HEK293 (cell line): Measurements from ENCODE around the gene DPY19L3.
A peak's percentile ranks its signal among the peaks of the same experiment; 100 is the strongest.

Source experiments
- GLIS2 ChIP-seq: fragments of 450-650 bp; formaldehyde crosslinking; IDR thresholded peaks from 2 replicates; pipeline ENCODE4 v1.5.1; 2016; ENCODE audit warnings: missing biosample characterization, missing genetic modification characterization
- HOXA7 ChIP-seq: sonication (generic); formaldehyde crosslinking; IDR thresholded peaks from 2 replicates; pipeline ENCODE4 v1.8.1; 2022; ENCODE audit warnings: missing genetic modification reagents, borderline replicate concordance
- KLF10 ChIP-seq: fragments of 450-650 bp; IDR thresholded peaks from 2 replicates; pipeline ENCODE4 v1.5.1; 2018; ENCODE audit warnings: missing biosample characterization, mild to moderate bottlenecking, missing genetic modification characterization
- KLF9 ChIP-seq: fragments of 450-650 bp; formaldehyde crosslinking; IDR thresholded peaks from 2 replicates; pipeline ENCODE4 v1.5.1; 2016; ENCODE audit warnings: missing biosample characterization, missing genetic modification characterization, low read depth
- OSR2 ChIP-seq: fragments of 450-650 bp; formaldehyde crosslinking; IDR thresholded peaks from 2 replicates; pipeline ENCODE4 v1.5.1; 2016; ENCODE audit warnings: missing biosample characterization, missing genetic modification characterization
- PRDM4 ChIP-seq: fragments of 450-650 bp; formaldehyde crosslinking; IDR thresholded peaks from 2 replicates; pipeline ENCODE4 v1.5.1; 2017; ENCODE audit warnings: missing biosample characterization, missing genetic modification characterization
- SCRT1 ChIP-seq: fragments of 450-650 bp; formaldehyde crosslinking; IDR thresholded peaks from 2 replicates; pipeline ENCODE4 v1.5.1; 2016; ENCODE audit warnings: missing biosample characterization, missing genetic modification characterization, borderline replicate concordance
- ZBTB11 ChIP-seq: fragments of 450-650 bp; formaldehyde crosslinking; conservative IDR thresholded peaks from 2 replicates; pipeline ENCODE4 v1.5.1; 2016; ENCODE audit warnings: low read depth, missing biosample characterization, missing genetic modification characterization
- ZBTB48 ChIP-seq: fragments of 450-650 bp; formaldehyde crosslinking; IDR thresholded peaks from 2 replicates; pipeline ENCODE4 v1.5.1; 2016; ENCODE audit warnings: missing biosample characterization, missing genetic modification characterization
- ZNF138 ChIP-seq: fragments of 450-650 bp; formaldehyde crosslinking; IDR thresholded peaks from 2 replicates; pipeline ENCODE4 v1.5.1; 2016; ENCODE audit warnings: missing biosample characterization, missing genetic modification characterization, borderline replicate concordance
- ZNF157 ChIP-seq: fragments of 450-650 bp; formaldehyde crosslinking; IDR thresholded peaks from 2 replicates; pipeline ENCODE4 v1.5.1; 2016; ENCODE audit warnings: missing biosample characterization, missing genetic modification characterization
- ZNF16 ChIP-seq: fragments of 450-650 bp; formaldehyde crosslinking; IDR thresholded peaks from 2 replicates; pipeline ENCODE4 v1.5.1; 2016; ENCODE audit warnings: low read depth, missing biosample characterization, missing genetic modification characterization
- ZNF174 ChIP-seq: fragments of 450-650 bp; formaldehyde crosslinking; IDR thresholded peaks from 2 replicates; pipeline ENCODE4 v1.5.0; 2017; ENCODE audit warnings: missing biosample characterization, mild to moderate bottlenecking, missing genetic modification characterization
- ZNF175 ChIP-seq: fragments of 450-650 bp; formaldehyde crosslinking; IDR thresholded peaks from 2 replicates; pipeline ENCODE4 v1.5.1; 2016; ENCODE audit warnings: missing biosample characterization, missing genetic modification characterization
- ZNF274 ChIP-seq, 2 experiments: fragments of 200-500 bp in 1 of 2; fragments of 450-650 bp in 1 of 2; sonication (Bioruptor generic) in 1 of 2; formaldehyde crosslinking in 1 of 2; IDR thresholded peaks; 2 replicates each; pipeline versions ENCODE4 v1.5.1 to v1.6.1; 2014 to 2016; ENCODE audit warnings: borderline replicate concordance in 1 of 2, inconsistent platforms in 1 of 2, low read length in 1 of 2, missing biosample characterization in 1 of 2, missing genetic modification characterization in 1 of 2
- ZNF292 ChIP-seq: fragments of 450-650 bp; formaldehyde crosslinking; IDR thresholded peaks from 2 replicates; pipeline ENCODE4 v1.5.1; 2016; ENCODE audit warnings: low read depth, missing biosample characterization, missing genetic modification characterization, borderline replicate concordance
- ZNF366 ChIP-seq: fragments of 450-650 bp; formaldehyde crosslinking; conservative IDR thresholded peaks from 2 replicates; pipeline ENCODE4 v1.5.1; 2016; ENCODE audit warnings: missing biosample characterization, missing genetic modification characterization
- ZNF423 ChIP-seq: fragments of 450-650 bp; formaldehyde crosslinking; IDR thresholded peaks from 2 replicates; pipeline ENCODE4 v1.5.1; 2016; ENCODE audit warnings: missing biosample characterization, missing genetic modification characterization
- ZNF488 ChIP-seq: fragments of 450-650 bp; formaldehyde crosslinking; IDR thresholded peaks from 2 replicates; pipeline ENCODE4 v1.5.1; 2016; ENCODE audit warnings: missing biosample characterization, missing genetic modification characterization
- ZNF501 ChIP-seq: fragments of 450-650 bp; formaldehyde crosslinking; IDR thresholded peaks from 2 replicates; pipeline ENCODE4 v1.5.1; 2016; ENCODE audit warnings: missing biosample characterization, missing genetic modification characterization
- ZNF514 ChIP-seq: fragments of 450-650 bp; formaldehyde crosslinking; IDR thresholded peaks from 2 replicates; pipeline ENCODE4 v1.5.1; 2016; ENCODE audit warnings: missing biosample characterization, missing genetic modification characterization
- ZNF521 ChIP-seq: fragments of 450-650 bp; formaldehyde crosslinking; IDR thresholded peaks from 2 replicates; pipeline ENCODE4 v1.5.1; 2017; ENCODE audit warnings: missing biosample characterization, mild to moderate bottlenecking, missing genetic modification characterization
- ZNF561 ChIP-seq: fragments of 450-650 bp; IDR thresholded peaks from 2 replicates; pipeline ENCODE4 v1.5.1; 2018; ENCODE audit warnings: missing biosample characterization, missing genetic modification characterization, borderline replicate concordance
- ZNF610 ChIP-seq: fragments of 450-650 bp; formaldehyde crosslinking; IDR thresholded peaks from 2 replicates; pipeline ENCODE4 v1.5.1; 2016; ENCODE audit warnings: missing biosample characterization, missing genetic modification characterization, borderline replicate concordance
- ZNF624 ChIP-seq: fragments of 450-650 bp; formaldehyde crosslinking; IDR thresholded peaks from 2 replicates; pipeline ENCODE4 v1.5.1; 2017; ENCODE audit warnings: missing biosample characterization, missing genetic modification characterization
- ZNF791 ChIP-seq: fragments of 450-650 bp; formaldehyde crosslinking; IDR thresholded peaks from 2 replicates; pipeline ENCODE4 v1.5.1; 2016; ENCODE audit warnings: missing biosample characterization, missing genetic modification characterization
- TF ChIP-seq, protein P1 (sequence below): fragments of 450-650 bp; formaldehyde crosslinking; IDR thresholded peaks from 2 replicates; pipeline ENCODE4 v1.5.1; 2016; ENCODE audit warnings: missing biosample characterization, missing genetic modification characterization
- TF ChIP-seq, protein P2 (sequence below): fragments of 450-650 bp; formaldehyde crosslinking; IDR thresholded peaks from 2 replicates; pipeline ENCODE4 v1.5.1; 2016; ENCODE audit warnings: missing biosample characterization, missing genetic modification characterization

Gene DPY19L3

DNA sequence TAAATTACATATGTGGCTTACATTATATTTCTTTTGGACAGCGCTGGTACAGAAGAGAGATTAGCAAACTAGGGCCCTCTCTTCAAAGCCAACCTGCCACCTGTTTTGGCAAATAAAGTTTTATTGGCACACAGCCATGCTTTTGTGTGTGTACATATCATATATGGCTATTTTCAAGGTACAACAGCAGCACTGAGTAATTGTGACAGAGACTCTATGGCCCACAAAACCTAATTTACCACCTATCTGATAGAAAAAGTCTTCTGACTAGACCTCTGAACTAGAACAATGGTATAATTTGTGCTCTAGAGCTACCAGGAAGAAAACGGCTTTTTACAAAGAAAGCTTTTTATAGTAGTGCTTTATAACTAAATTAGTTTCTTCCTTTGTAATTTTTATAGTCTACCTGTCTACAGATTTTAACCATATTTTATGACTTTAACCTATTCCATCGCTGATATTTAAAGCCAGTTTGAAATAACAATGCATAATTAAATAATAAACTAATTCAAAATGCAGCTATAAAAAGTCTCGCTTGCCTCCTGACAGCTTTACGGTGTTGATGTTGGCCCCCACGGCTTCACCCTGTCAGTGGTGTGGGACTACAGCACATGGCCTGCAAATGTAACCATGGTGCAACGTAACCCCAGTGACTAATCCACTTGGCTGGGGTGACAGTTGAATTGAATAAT is 17.7 kb upstream of the DPY19L3 start (continued):
- TF ChIP-seq PRDM4 (no peak), ZNF488 (tag by site-specific recombination) (no peak), ZNF175 (tag by site-specific recombination) (no peak), ZNF138 (tag by site-specific recombination) (no peak), ZNF561 (tag by site-specific recombination) (peak; percentile 29; the same call in 1 of the 2 replicates), OSR2 (tag by site-specific recombination) (peak; percentile 52; the same call in 1 of the 2 replicates), ZNF521 (tag by site-specific recombination) (no peak), ZBTB48 (tag by site-specific recombination) (no peak), ZNF16 (tag by site-specific recombination) (no peak), ZNF292 (tag by site-specific recombination) (no peak), ZNF157 (tag by site-specific recombination) (no peak), ZBTB11 (tag by site-specific recombination) (no peak), SCRT1 (peak; percentile 88), GLIS2 (tag by site-specific recombination) (no peak), ZNF514 (tag by site-specific recombination) (no peak), ZNF610 (no peak), KLF9 (tag by site-specific recombination) (no peak), ZNF174 (peak; percentile 81; the same call in 1 of the 2 replicates), ZNF501 (tag by site-specific recombination) (peak; percentile 43), ZNF366 (tag by site-specific recombination) (no peak; the same call in 1 of the 2 replicates), ZNF624 (no peak), ZNF423 (tag by site-specific recombination) (no peak), ZNF274 (IDR thresholded peaks at IDR 0.05; ENCODE audit: low read length) (no peak), ZNF274 (tag by site-specific recombination; IDR thresholded peaks at IDR 0.05; ENCODE audit: borderline replicate concordance) (no peak), KLF10 (tag by site-specific recombination) (no peak; the same call in 1 of the 2 replicates), ZNF791 (no peak), HOXA7 (CRISPR knock-in tag) (no peak)
- TF ChIP-seq, protein P1, sequence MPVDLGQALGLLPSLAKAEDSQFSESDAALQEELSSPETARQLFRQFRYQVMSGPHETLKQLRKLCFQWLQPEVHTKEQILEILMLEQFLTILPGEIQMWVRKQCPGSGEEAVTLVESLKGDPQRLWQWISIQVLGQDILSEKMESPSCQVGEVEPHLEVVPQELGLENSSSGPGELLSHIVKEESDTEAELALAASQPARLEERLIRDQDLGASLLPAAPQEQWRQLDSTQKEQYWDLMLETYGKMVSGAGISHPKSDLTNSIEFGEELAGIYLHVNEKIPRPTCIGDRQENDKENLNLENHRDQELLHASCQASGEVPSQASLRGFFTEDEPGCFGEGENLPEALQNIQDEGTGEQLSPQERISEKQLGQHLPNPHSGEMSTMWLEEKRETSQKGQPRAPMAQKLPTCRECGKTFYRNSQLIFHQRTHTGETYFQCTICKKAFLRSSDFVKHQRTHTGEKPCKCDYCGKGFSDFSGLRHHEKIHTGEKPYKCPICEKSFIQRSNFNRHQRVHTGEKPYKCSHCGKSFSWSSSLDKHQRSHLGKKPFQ, result no peak
- TF ChIP-seq, protein P2, sequence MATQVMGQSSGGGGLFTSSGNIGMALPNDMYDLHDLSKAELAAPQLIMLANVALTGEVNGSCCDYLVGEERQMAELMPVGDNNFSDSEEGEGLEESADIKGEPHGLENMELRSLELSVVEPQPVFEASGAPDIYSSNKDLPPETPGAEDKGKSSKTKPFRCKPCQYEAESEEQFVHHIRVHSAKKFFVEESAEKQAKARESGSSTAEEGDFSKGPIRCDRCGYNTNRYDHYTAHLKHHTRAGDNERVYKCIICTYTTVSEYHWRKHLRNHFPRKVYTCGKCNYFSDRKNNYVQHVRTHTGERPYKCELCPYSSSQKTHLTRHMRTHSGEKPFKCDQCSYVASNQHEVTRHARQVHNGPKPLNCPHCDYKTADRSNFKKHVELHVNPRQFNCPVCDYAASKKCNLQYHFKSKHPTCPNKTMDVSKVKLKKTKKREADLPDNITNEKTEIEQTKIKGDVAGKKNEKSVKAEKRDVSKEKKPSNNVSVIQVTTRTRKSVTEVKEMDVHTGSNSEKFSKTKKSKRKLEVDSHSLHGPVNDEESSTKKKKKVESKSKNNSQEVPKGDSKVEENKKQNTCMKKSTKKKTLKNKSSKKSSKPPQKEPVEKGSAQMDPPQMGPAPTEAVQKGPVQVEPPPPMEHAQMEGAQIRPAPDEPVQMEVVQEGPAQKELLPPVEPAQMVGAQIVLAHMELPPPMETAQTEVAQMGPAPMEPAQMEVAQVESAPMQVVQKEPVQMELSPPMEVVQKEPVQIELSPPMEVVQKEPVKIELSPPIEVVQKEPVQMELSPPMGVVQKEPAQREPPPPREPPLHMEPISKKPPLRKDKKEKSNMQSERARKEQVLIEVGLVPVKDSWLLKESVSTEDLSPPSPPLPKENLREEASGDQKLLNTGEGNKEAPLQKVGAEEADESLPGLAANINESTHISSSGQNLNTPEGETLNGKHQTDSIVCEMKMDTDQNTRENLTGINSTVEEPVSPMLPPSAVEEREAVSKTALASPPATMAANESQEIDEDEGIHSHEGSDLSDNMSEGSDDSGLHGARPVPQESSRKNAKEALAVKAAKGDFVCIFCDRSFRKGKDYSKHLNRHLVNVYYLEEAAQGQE (tag by site-specific recombination), result peak; percentile 77
